HG02981 (cell line): ENCODE results near the gene GALNT12.

Experiments used
- ATAC-seq: cut with Tn5 transposase; IDR thresholded peaks from one replicate; pipeline ENCODE4 v1.9.1; 2021; ENCODE audit warnings: mild to moderate bottlenecking, moderate library complexity; ENCODE audit not compliant: unreplicated experiment

GALNT12 gene

DNA sequence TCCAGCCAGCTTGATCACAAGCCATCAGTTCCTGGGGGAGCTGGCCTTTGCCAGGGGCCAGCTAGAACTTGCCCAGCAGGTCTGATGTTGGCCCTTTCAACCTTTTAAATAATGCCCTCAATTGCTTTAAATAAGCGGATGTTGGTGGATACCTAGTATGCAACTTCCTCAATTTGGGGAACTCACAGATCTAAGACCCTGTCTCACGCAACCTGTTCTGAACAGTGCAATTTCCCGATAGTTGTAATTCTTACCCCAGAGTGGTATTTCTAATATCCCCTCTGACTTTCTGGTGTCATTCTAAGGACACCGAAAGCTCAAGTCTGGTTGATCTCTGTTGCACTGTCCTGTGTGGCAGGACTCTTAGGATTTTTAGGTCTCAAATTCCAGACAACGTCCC is 23.1 kb downstream of the GALNT12 start:
- ATAC-seq = no peak

DNA sequence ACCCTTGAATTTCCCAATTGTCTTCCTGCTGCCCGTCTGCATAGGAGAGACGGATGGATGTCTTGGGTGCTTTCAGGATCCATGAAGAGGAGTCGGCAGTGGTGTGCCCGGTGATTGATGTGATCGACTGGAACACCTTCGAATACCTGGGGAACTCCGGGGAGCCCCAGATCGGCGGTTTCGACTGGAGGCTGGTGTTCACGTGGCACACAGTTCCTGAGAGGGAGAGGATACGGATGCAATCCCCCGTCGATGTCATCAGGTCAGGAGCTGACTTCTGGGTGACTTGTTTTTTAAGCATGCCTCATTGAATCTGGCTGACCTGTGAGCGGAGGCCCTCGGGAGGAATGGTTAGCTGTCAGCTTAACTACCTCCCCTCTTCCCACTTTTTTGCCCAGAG is 24.2 kb downstream of the GALNT12 start:
- ATAC-seq = no peak

DNA sequence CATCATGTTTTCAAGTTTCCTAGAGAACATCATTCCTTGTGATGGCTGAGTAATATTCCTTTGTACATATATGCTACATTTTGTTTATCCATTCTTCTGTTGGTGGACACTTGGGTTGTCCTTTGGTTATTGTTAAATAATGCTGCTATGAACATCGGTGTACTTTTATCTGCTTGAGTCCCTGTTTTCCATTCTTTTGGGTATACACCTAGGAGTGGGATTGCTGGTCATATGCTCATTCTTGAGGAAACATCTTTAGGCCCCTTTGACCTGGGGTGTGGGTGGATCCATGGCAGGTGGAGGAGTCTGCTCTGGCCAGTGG is 25.3 kb downstream of the GALNT12 start:
- no peak for ATAC-seq

DNA sequence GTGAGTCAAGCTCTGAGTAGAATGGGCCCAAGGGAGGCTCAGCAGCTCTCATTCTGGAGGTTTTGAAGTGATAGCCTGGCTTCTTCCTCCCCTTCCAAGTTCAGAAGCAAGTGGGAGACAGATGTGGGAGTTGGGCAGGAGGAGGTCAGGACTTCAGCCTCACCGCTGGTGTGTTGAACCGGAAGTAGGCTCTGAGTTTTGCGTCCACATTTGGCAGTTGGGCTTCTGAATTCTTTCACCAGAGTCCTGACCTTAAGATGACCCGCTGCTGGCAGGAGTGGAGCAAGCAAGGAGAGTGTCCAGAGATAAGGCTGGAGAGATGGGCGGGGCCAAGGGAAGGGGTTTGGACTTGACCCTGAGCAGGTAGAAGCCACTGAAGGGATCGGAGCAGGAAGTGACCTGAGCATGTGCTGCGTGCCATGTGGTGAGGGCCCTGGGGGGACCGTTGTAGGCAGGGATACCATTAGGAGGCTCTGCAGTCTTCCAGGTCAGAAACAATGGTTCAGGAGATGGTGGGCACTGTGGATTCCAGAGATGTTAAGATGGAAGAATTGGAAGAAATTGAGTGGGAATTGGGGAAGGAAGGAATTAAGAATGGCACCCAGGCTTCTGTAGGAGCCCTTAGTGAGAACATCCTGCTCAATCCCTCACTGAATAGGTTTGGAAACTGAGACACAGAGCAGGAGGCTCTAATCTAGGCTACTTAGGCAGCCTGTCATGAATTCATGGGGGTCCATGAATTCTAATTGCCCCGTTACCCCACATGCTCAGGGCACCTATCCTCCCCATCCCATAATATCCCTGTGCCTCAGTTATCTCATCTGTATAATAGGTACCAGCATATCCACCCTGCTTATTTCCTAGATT is 25.9 kb downstream of the GALNT12 start:
- no peak for ATAC-seq

DNA sequence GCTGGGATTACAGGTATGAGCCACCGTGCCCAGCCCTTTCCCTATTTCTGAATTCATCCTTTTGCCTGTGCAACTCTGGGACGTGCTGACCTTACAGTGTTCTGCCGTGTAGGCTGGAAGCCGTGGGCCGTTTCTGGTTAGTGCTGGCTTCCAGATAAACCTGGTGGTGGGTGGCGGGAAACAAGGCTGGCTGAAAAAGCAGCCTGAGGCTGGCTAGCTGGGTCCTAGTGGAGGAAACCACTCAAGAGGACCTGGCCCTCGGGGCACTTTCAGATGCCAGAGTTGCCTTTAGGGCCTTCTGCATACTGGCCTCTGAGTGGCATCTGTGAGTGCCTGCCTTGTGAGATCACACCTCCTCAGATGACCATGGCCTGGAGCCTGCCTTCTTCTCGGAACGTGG is 26.9 kb downstream of the GALNT12 start:
- ATAC-seq = no peak

DNA sequence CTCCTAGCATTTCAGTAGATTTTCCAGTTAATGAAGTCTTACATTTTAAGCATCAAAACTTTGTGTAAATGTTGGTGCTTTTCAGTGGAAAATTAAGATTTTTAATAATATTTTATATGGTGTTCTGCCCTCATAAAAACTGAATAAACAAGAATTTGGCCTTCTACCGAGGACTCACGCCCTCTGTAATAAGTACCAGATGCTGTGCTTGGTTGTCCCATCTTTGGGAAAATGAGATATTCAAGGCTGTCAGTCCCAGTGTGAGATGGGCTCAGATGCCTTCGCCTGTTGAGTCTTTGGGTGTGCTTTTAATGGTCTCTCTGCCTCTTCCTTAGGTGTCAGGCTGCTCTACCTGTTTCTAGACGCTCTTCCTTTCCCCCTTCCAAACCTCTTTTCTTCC is 28.7 kb downstream of the GALNT12 start:
- no peak for ATAC-seq

DNA sequence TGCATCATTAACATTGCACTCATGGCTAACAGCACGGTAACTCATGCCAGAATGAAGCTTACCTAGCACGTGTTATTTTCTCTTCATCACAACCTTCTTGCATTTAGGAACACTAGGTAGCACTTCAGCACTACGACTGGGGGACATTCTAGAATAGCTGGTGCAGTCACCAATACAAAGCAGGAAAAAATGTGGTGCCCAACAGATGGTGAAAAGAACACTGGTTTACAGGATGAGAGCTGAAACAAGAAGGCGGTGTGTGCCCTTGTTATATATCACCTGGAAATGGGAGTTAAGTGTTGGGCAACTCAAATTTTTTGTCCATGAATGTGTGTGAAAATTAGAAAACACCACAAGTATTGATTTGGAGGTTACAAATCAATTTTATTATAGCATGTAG is 30.0 kb downstream of the GALNT12 start:
- no peak for ATAC-seq

DNA sequence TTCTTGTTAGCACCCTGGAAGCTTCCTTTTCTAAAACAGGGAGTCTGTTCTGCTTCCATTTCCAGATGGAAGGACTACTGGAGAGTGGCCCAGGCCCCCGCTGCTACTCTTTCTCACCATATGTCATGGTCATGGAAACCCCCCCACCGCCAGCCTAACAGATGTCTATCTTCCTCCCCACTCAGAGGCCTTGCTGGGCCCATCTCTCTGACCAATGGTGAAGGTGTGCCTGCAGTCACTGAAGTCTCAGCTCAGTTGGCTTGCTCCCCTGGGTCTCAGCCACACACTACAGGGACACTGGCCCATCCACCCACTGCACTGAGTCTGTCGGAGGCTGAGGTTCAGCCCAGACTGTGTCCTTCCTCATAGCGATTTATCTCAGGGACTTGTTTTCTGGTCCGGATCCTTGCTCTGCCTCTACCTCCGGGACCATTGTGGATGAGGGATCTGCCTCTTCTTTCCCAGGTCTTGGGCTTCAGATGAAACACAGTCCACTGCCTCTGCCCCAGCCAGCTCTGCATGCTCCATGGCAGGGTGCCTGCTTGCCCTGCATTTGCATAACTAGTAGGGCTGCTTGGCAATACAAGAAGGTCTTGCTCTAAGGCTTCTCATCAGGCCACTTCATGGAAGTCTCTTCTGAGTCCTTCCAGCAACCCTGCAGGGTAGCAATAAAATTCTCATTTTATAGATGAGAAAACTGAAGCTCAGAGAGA is 30.8 kb downstream of the GALNT12 start:
- no peak for ATAC-seq

DNA sequence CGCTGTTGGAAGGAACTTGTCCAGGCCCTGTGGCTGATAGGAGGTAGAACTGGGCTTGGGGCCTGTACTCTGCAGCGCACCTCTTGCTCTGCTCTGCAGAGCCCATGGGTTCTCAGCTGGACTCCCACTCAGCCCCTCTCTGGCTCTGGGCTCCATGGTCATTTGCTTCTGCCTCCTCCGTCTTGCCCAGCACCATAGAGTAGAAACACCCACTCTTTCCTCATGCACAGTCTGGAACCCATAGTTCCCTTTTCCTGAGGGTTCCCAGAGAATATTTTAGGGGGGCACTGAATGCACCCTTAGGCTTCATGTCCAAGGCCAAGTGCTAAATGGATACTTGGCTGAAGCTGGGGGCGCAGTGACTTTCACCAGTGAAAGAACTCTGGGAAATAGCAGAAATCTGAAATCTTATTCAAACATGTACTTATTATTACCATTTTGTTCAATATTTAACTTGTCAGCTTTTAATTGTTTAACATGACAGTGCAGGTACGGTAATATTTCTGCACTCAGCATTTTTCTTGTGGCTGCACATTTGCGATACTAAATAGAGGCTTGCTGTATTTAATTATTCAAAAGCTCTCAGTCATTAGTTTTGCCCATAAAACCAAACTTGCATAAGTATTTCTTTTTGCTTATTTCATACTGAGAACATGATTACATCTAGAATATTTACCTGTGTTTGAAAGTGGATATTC is 31.5 kb downstream of the GALNT12 start:
- ATAC-seq = no peak

DNA sequence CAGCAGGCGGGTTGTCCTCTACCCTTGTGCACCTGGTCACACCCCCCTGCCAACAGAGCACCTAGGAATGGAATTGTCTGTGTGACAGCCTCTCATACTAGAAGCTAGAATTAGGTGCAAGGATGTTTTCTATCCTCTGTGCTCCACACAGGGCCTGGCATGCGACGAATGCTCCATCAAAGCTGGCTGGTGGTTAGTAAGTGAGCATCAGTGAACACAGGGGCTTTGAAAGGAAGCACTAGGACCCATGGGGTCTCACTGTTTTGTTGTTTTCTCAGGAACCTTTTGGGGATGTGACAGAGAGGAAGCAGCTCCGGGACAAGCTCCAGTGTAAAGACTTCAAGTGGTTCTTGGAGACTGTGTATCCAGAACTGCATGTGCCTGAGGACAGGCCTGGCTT is 32.3 kb downstream of the GALNT12 start:
- ATAC-seq = no peak

DNA sequence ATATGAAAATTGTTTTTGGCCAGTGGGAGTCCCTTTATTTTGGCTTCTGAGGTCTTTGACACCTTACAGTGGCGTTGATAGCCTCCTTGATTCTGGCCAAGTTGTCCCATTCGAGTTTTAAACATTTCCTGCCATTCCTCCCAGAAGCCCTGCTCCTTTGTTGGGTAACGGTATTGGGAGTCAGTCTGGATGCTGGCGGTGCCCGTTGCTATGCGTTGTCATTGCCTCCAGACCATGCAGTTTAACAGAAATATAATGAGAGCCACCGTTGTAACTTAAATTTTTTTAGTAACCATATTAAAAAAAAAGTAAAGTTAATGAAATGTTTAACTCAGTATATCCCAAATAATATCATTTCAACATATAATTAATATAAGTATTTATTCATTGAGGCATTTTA is 35.0 kb downstream of the GALNT12 start:
- no peak for ATAC-seq

DNA sequence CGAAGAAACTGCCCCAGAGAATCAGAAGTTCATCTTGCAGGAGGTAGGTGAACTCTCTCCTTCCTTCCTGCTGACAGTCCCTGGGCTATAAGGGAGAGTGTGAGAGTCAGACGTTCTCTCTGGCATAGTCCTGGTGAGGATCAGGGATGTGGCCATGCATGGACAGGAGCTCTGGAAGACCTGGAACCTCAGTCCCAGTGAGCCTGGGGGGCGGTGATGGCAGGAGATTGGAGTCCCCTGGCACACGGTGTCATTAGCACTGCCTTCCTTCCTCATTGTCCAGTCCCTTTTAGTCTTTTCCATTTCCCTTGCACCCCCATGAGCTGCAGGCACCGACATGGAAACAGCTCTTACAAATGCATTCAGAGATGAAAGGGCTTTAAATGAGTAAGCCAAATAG is 38.6 kb downstream of the GALNT12 start:
- ATAC-seq = no peak

DNA sequence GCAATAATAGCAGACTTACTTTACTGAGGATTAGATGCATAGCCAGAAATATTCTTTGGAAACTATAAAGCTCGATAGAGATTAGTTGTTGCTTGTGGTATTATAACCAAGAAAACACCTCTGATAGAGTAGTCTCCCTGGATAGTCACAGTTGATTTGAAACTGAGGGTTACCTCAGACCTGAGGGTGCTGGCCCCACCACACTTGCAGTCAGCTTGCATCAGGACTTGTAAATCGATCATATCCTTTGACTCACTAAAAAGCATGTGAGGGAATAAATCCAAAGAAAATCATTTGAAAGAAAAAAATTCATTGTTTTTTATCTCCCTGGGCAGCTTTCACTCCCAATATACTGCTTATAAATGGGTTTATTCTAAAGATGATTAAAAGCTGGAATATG is 39.4 kb downstream of the GALNT12 start:
- no peak for ATAC-seq

DNA sequence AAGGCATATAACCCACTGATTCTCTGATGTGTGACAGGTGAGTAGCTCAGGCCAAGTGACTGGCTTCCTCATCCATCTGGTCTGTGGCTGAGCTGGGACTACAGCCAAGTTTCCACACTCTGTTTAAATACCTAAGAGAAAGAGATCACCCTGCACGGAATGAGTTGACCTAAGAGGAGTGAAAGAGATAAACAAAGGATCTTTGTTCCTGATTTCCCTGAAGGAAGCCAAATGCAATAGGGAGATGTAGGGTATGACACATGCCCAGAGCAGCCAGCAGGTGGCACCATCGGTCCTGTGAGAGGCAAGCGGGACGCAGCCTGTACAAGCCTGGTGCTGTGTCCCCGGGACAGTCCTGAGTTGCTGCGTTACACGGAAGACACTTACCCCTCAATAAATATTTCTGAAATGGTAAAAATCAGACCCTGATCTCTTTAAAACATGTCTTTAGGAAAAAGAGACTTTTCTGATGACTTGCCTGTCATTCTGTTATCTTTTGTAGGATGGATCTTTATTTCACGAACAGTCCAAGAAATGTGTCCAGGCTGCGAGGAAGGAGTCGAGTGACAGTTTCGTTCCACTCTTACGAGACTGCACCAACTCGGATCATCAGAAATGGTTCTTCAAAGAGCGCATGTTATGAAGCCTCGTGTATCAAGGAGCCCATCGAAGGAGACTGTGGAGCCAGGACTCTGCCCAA is 41.1 kb downstream of the GALNT12 start:
- ATAC-seq = peak; percentile 93

DNA sequence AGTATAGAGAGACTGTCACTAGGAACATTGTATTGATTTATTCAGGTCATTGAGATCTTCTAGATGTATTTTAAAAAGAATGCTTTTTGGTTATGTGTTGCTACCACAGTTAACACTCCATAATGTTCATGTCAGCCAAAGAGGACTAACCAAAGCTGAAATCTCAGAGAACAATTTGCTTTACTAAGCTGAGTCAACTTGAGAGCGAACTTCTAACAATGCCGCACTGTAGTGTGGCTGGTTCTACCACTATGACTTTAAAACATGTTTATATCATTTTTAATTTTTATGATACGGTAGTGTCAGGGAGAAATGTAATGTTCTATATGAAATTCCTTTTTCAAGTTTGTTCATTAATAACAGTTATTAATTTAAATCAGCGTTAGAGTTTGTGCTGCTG is 42.1 kb downstream of the GALNT12 start:
- no peak for ATAC-seq

DNA sequence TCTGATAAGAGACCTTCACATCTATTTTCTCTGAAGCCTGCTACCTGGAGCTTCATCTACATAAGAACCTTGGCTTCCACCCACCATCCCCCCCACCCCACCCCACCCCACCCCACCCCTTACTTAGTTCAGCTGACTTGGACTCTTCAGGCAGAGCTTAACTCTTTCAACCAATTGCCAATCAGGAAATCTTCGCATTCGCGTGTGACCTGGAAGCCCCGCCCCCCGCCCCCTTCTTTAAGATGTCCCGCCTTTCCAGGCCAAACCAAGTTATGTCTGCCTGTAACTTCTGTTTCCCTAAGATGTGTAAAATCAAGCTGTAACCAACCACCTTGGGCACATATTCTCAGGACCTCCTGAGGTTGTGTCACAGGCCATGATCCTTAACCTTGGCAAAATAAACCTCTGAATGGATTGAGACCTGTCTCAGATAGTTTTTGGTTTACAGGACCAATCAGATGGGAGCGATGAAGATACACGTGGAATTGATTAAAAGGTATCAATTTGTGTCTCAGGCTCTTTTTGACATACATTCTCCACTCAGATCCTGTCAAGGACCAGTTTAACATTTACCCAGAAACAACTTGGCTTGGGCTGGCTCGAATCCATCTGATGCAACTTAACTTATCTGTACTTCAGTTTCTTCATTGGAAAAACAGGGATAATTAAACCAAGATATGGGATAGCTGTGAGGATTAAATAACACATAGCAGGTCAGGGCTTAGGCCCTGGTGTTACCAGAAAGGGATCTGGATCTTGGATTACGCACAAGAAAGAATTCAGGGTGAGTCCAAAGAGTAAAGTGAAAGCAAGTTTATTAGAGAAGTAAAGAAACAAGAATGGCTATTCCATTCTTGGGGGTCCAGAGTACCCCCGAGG is 43.6 kb downstream of the GALNT12 start:
- ATAC-seq = no peak

DNA sequence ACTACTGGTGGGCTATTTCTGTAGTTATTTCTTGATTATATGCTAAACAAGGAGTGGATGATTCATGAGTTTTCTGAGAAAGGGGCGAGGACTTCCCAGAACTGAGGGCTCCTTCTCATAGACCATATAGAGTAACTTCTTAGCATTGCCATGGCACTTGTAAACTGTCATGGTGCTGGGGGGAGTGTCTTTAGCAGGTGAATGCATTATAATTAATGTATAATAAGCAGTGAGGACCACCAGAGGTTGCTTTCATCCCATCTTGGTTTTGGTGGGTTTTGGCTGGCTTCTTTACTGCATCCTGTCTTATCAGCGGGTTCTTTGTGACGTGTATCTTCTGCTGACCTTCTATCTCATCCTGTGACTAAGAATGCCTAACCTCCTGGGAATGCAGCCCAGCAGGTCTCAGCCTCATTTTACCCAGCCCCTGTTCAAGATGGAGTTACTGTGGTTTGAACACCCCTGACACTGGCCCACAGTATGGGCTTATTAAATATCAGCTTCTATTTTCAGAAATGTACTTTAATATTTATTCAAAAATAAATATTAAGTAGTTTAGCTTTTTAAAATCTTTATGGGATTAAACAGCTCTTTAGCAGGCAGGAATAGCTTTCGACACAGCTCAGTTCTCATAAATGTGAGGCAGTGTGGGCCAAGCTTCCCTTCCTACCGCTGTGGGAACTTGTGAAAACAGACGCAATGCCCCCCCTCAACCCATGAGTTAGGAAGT is 44.4 kb downstream of the GALNT12 start:
- no peak for ATAC-seq

DNA sequence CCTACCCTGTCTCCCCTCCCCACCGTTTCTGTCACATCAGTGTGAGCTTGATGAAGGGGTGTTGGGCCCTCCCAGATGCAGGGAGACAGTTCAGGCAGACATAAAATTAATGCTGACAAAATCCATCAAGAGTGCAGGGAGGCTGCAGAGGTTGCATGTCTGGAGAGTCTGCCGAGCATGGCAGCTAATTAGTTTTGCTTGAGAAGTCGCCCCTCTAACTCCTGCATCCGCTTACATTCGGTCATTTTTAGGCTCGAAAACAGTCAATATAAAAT is 44.9 kb downstream of the GALNT12 start:
- ATAC-seq = no peak

DNA sequence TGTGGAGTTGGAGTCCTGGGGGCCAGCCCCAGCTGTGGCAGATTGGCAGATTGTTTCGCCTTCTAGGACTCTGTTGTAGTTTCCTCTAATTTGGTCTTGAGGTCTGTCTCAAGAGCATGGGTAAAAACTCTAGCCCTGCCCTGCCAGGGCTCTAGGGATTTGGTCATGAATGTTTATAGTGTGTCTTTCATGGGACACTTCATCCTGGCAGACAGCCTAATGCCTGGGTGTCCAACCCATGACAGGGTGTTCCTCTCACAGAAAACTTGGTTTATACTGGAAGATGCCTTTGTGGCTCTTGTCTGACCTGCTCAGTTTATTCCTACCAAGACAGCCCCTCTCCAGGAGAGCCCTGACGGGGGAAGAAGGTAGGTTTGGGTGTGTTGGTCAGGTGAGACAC is 45.5 kb downstream of the GALNT12 start:
- no peak for ATAC-seq

DNA sequence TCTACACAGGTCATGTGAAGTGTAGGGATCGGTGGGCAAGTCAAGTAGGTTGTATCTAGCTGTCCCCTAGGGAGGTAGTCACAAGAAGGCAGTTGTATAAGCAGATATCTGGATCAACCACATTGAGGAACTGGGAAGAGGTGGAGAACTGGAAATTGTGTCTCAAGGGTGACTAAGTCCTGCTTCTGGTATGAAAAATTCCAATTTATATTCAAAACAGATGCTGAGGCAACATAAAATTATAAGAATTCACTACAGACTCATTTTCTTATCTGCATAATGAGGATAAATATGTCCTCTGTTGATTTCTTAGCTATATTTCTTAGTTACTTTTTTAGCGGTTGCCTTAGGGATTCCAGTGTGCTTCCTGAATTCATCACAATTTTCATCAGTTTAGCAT is 46.8 kb downstream of the GALNT12 start:
- no peak for ATAC-seq
